Astrocyte (in vitro differentiated cells and primary cell): Measurements from ENCODE around the gene LIPC. TPM values are rescaled to one million over a fixed set of nuclear protein-coding genes. Genes with fewer than 3 reads are reported as not detected.

ENCODE experiments used
- DNase-seq: peaks from one replicate; pipeline ENCODE4 v3.0.0-alpha.2; 2010; ENCODE audit warnings: low read depth
- FAIRE-seq: peaks from 2 replicates; lab custom pipeline; 2011; peaks lifted over from hg19 to GRCh38; lab: Jason Lieb, UNC
- H2AFZ ChIP-seq: 2 replicates; pipeline ENCODE4 v1.6.0; 2012; ENCODE audit warnings: low read depth, low read length, inconsistent platforms
- H3K27ac ChIP-seq: 2 replicates; pipeline ENCODE4 v1.5.1; 2011; ENCODE audit warnings: low read depth, low read length, inconsistent platforms
- H3K27me3 ChIP-seq: 2 replicates; pipeline ENCODE4 v1.6.0; 2011; ENCODE audit warnings: low read length, inconsistent platforms; ENCODE audit not compliant: insufficient read depth
- H3K36me3 ChIP-seq: 2 replicates; pipeline ENCODE4 v1.5.1; 2011; ENCODE audit warnings: low read length, inconsistent platforms; ENCODE audit not compliant: insufficient read depth
- H3K4me1 ChIP-seq: 2 replicates; pipeline ENCODE4 v1.5.1; 2011; ENCODE audit warnings: low read length, inconsistent platforms; ENCODE audit not compliant: insufficient read depth
- H3K4me2 ChIP-seq: 2 replicates; pipeline ENCODE4 v1.6.0; 2012; ENCODE audit warnings: low read length, inconsistent platforms
- H3K4me3 ChIP-seq: 2 replicates; pipeline ENCODE4 v1.5.1; 2011; ENCODE audit warnings: low read depth, mild to moderate bottlenecking, low read length, inconsistent platforms; ENCODE audit not compliant: insufficient read depth
- H3K79me2 ChIP-seq: 2 replicates; pipeline ENCODE4 v1.6.0; 2012; ENCODE audit warnings: mild to moderate bottlenecking, low read length, inconsistent platforms; ENCODE audit not compliant: insufficient read depth
- H3K9ac ChIP-seq: 2 replicates; pipeline ENCODE4 v1.6.0; 2012; ENCODE audit warnings: mild to moderate bottlenecking, low read length, inconsistent platforms
- H3K9me3 ChIP-seq: 2 replicates; pipeline ENCODE4 v1.5.1; 2012; ENCODE audit warnings: low read depth, mild to moderate bottlenecking, low read length, inconsistent platforms; ENCODE audit not compliant: insufficient read depth
- H4K20me1 ChIP-seq: 2 replicates; pipeline ENCODE4 v1.6.0; 2012; ENCODE audit warnings: low read length, inconsistent platforms; ENCODE audit not compliant: insufficient read depth
- H3K27ac Mint-ChIP-seq: one replicate; pipeline ENCODE4 v1.8.0; 2021; ENCODE audit warnings: mild to moderate bottlenecking, mixed read lengths; ENCODE audit not compliant: unreplicated experiment
- H3K27me3 Mint-ChIP-seq: one replicate; pipeline ENCODE4 v1.8.0; 2021; ENCODE audit warnings: low read depth, mixed read lengths; ENCODE audit not compliant: unreplicated experiment
- H3K36me3 Mint-ChIP-seq: one replicate; pipeline ENCODE4 v1.8.0; 2021; ENCODE audit warnings: low read depth, mixed read lengths; ENCODE audit not compliant: unreplicated experiment
- H3K4me1 Mint-ChIP-seq: one replicate; pipeline ENCODE4 v1.8.0; 2021; ENCODE audit warnings: low read depth, mixed read lengths; ENCODE audit not compliant: unreplicated experiment
- H3K4me3 Mint-ChIP-seq: one replicate; pipeline ENCODE4 v1.8.0; 2021; ENCODE audit warnings: mild to moderate bottlenecking, moderate library complexity, mixed read lengths; ENCODE audit not compliant: unreplicated experiment
- H3K9me3 Mint-ChIP-seq: one replicate; pipeline ENCODE4 v1.8.0; 2021; ENCODE audit warnings: mild to moderate bottlenecking, mixed read lengths; ENCODE audit not compliant: unreplicated experiment
- EZH2 ChIP-seq: IDR thresholded peaks from 2 replicates; pipeline ENCODE4 v1.6.1; 2012; ENCODE audit warnings: mild to moderate bottlenecking, low read length, inconsistent platforms; ENCODE audit not compliant: insufficient read depth
- total RNA-seq: library from RNA; stranded (reverse); gene quantifications from 2 replicates; pipeline ENCODE4 v1.2.1, GENCODE V29; 2021
- TF ChIP-seq, protein P1 (sequence below): IDR thresholded peaks from 2 replicates; pipeline ENCODE4 v1.5.1; 2011; ENCODE audit warnings: low read depth, mild to moderate bottlenecking, inconsistent platforms, low read length, moderate library complexity; ENCODE audit not compliant: insufficient read depth

The LIPC gene
- total RNA-seq, 1 donor from 2014 or later: not detected

DNA sequence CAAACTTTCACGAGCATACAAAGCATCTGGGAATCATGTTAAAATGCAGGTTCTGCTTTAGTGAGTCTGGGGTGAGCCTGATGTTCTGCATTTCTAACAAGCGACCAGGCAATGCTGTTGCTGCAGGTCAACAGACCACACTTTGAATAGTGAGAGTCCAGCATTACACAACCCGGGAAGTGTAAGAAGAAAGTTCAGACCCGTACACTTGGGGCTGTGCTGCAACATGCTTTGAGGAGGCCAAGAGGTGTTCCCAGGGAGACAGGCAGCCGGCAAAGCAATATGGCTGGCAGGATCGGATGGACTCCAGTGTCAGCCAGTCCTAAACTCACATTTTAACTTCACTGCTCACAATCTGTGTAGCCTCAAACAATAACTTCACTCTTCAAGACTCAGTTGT lies 134.2 kb downstream of the LIPC start:
- Histone ChIP-seq H3K27me3 (no peaks in the 10 kb centered on the region), H3K79me2 (no peaks in the 10 kb centered on the region), H4K20me1 (no peaks in the 10 kb centered on the region), H3K4me2 (no peak overlapping the region), H3K4me1 (no peaks in the 10 kb centered on the region), H3K36me3 (no peaks in the 10 kb centered on the region), H2AFZ (no peak overlapping the region), H3K27ac (no peak overlapping the region), H3K4me3 (no peak overlapping the region), H3K9ac (no peak overlapping the region), H3K9me3 (no peaks in the 10 kb centered on the region)
- Mint-ChIP-seq H3K4me1 (peaks cover 1% of the 10 kb centered on the region), H3K9me3 (no peaks in the 10 kb centered on the region), H3K36me3 (no peaks in the 10 kb centered on the region), H3K27ac (no peak overlapping the region), H3K27me3 (peaks cover 7% of the 10 kb centered on the region), H3K4me3 (no peak overlapping the region)
- no peak for TF ChIP-seq EZH2
- TF ChIP-seq, protein P1, sequence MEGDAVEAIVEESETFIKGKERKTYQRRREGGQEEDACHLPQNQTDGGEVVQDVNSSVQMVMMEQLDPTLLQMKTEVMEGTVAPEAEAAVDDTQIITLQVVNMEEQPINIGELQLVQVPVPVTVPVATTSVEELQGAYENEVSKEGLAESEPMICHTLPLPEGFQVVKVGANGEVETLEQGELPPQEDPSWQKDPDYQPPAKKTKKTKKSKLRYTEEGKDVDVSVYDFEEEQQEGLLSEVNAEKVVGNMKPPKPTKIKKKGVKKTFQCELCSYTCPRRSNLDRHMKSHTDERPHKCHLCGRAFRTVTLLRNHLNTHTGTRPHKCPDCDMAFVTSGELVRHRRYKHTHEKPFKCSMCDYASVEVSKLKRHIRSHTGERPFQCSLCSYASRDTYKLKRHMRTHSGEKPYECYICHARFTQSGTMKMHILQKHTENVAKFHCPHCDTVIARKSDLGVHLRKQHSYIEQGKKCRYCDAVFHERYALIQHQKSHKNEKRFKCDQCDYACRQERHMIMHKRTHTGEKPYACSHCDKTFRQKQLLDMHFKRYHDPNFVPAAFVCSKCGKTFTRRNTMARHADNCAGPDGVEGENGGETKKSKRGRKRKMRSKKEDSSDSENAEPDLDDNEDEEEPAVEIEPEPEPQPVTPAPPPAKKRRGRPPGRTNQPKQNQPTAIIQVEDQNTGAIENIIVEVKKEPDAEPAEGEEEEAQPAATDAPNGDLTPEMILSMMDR: no peak
- DNase-seq (no peak), FAIRE-seq (no peak)

DNA sequence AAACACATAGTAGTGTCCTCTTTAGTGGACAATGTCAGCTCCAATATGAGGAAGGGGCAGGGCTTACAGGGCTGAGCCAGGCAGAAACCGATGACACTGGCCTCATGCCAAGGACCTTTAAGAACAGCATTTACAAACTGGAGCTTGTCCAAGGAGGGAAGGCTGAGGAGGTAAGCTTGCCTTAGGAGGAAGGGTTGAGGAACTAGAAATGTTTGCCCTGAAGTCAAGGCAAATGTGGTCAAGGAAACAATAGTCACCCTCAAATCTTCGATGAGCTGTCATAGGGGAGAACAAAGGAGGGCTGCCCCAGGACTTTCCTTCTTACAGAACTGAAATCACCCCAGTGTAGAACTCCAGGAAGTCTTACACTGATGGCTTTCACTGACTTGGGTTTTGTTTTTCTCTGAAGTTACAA lies 136.4 kb downstream of the LIPC start:
- H3K4me1 ChIP-seq: no peaks in the 10 kb centered on the region
- TF ChIP-seq, protein P1: no peak
- no peak for TF ChIP-seq EZH2
- FAIRE-seq (no peak), DNase-seq (no peak)
- H3K27me3 ChIP-seq: no peaks in the 10 kb centered on the region
- no peaks in the 10 kb centered on the region for H4K20me1 ChIP-seq
- no peak overlapping the region for H3K4me2 ChIP-seq
- Mint-ChIP-seq H3K36me3 (no peaks in the 10 kb centered on the region), H3K27me3 (peaks cover 4% of the 10 kb centered on the region), H3K27ac (no peak overlapping the region), H3K4me1 (peaks cover 1% of the 10 kb centered on the region), H3K4me3 (no peak overlapping the region), H3K9me3 (no peaks in the 10 kb centered on the region)
- no peak overlapping the region for H3K27ac ChIP-seq
- H3K79me2 ChIP-seq: no peaks in the 10 kb centered on the region
- H3K9me3 ChIP-seq: no peaks in the 10 kb centered on the region
- H3K36me3 ChIP-seq: no peaks in the 10 kb centered on the region
- peak overlapping the region; percentile 32 for H2AFZ ChIP-seq
- H3K4me3 ChIP-seq: no peak overlapping the region
- H3K9ac ChIP-seq: no peak overlapping the region

DNA sequence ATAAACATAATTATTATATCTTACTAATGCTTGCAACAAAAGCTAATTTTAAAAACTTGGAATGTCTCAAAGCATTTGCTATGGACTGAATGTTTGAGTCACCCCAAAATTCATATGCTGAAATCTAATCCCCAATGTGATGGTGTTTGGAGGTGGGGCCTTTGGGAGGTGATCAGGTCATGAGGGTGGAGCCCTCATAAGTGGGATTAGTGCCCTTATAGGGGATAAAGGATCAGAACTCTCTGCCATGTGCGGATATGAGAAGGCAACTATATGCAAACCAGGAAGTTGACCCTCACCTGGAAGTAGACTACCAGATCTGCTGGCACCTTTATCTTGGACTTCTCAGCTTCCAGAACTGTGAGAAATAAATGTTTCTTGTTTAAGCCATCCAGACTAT lies 137.7 kb downstream of the LIPC start:
- no peaks in the 10 kb centered on the region for H3K79me2 ChIP-seq
- no peak overlapping the region for H3K27ac ChIP-seq
- FAIRE-seq (no peak), DNase-seq (no peak)
- H3K9ac ChIP-seq: no peak overlapping the region
- H3K27me3 ChIP-seq: no peaks in the 10 kb centered on the region
- H2AFZ ChIP-seq: no peak overlapping the region
- H3K36me3 ChIP-seq: no peaks in the 10 kb centered on the region
- H3K9me3 ChIP-seq: no peaks in the 10 kb centered on the region
- H3K4me1 ChIP-seq: no peaks in the 10 kb centered on the region
- Mint-ChIP-seq H3K36me3 (no peaks in the 10 kb centered on the region), H3K9me3 (no peaks in the 10 kb centered on the region), H3K27me3 (peaks cover 3% of the 10 kb centered on the region), H3K4me1 (peaks cover 1% of the 10 kb centered on the region), H3K4me3 (no peak overlapping the region), H3K27ac (no peak overlapping the region)
- H3K4me2 ChIP-seq: no peak overlapping the region
- H4K20me1 ChIP-seq: no peaks in the 10 kb centered on the region
- H3K4me3 ChIP-seq: no peak overlapping the region
- TF ChIP-seq EZH2: no peak
- TF ChIP-seq, protein P1: no peak
